Ishikawa (cell line): ENCODE data around the gene CBR1.

Source experiments
- EGR1 ChIP-seq: IDR thresholded peaks from 2 replicates; pipeline ENCODE4 v1.6.1; 2012
- RAD21 ChIP-seq: IDR thresholded peaks from 2 replicates; pipeline ENCODE4 v1.6.1; 2012; ENCODE audit warnings: low read depth
- TAF1 ChIP-seq: IDR thresholded peaks from 2 replicates; pipeline ENCODE4 v1.6.1; 2012; ENCODE audit warnings: low read depth, mild to moderate bottlenecking
- TEAD4 ChIP-seq: IDR thresholded peaks from 2 replicates; pipeline ENCODE4 v1.6.1; 2012
- YY1 ChIP-seq: IDR thresholded peaks from 2 replicates; pipeline ENCODE4 v1.6.1; 2012; ENCODE audit warnings: low read depth
- ZBTB7A ChIP-seq: IDR thresholded peaks from 2 replicates; pipeline ENCODE4 v1.6.1; 2012; ENCODE audit warnings: low read depth
- TF ChIP-seq, protein P1 (sequence below): IDR thresholded peaks from 2 replicates; pipeline ENCODE4 v1.6.1; 2012
- TF ChIP-seq, protein P2 (sequence below): IDR thresholded peaks from 2 replicates; pipeline ENCODE4 v1.6.1; 2012; ENCODE audit warnings: low read depth, mild to moderate bottlenecking

GRCh38 chr21:36061445-36061844 lies 8.4 kb upstream of the CBR1 start:
- TF ChIP-seq YY1 (no peak), TAF1 (no peak), EGR1 (no peak), TEAD4 (no peak), ZBTB7A (no peak), RAD21 (no peak)
- TF ChIP-seq, protein P1, sequence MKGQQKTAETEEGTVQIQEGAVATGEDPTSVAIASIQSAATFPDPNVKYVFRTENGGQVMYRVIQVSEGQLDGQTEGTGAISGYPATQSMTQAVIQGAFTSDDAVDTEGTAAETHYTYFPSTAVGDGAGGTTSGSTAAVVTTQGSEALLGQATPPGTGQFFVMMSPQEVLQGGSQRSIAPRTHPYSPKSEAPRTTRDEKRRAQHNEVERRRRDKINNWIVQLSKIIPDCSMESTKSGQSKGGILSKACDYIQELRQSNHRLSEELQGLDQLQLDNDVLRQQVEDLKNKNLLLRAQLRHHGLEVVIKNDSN, result no peak
- TF ChIP-seq, protein P2, sequence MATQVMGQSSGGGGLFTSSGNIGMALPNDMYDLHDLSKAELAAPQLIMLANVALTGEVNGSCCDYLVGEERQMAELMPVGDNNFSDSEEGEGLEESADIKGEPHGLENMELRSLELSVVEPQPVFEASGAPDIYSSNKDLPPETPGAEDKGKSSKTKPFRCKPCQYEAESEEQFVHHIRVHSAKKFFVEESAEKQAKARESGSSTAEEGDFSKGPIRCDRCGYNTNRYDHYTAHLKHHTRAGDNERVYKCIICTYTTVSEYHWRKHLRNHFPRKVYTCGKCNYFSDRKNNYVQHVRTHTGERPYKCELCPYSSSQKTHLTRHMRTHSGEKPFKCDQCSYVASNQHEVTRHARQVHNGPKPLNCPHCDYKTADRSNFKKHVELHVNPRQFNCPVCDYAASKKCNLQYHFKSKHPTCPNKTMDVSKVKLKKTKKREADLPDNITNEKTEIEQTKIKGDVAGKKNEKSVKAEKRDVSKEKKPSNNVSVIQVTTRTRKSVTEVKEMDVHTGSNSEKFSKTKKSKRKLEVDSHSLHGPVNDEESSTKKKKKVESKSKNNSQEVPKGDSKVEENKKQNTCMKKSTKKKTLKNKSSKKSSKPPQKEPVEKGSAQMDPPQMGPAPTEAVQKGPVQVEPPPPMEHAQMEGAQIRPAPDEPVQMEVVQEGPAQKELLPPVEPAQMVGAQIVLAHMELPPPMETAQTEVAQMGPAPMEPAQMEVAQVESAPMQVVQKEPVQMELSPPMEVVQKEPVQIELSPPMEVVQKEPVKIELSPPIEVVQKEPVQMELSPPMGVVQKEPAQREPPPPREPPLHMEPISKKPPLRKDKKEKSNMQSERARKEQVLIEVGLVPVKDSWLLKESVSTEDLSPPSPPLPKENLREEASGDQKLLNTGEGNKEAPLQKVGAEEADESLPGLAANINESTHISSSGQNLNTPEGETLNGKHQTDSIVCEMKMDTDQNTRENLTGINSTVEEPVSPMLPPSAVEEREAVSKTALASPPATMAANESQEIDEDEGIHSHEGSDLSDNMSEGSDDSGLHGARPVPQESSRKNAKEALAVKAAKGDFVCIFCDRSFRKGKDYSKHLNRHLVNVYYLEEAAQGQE, result no peak
